ENCODE results near the gene NPRL2. TPM values are rescaled to one million over a fixed set of nuclear protein-coding genes. Genes with fewer than 3 reads are reported as not detected.

Gene NPRL2
- total and polyA plus RNA-seq, 2 of the 13 experiments (the other 11 are each of a cell fraction or from before 2014, with no cell fraction given): 30.6 to 51.4 TPM

DNA sequence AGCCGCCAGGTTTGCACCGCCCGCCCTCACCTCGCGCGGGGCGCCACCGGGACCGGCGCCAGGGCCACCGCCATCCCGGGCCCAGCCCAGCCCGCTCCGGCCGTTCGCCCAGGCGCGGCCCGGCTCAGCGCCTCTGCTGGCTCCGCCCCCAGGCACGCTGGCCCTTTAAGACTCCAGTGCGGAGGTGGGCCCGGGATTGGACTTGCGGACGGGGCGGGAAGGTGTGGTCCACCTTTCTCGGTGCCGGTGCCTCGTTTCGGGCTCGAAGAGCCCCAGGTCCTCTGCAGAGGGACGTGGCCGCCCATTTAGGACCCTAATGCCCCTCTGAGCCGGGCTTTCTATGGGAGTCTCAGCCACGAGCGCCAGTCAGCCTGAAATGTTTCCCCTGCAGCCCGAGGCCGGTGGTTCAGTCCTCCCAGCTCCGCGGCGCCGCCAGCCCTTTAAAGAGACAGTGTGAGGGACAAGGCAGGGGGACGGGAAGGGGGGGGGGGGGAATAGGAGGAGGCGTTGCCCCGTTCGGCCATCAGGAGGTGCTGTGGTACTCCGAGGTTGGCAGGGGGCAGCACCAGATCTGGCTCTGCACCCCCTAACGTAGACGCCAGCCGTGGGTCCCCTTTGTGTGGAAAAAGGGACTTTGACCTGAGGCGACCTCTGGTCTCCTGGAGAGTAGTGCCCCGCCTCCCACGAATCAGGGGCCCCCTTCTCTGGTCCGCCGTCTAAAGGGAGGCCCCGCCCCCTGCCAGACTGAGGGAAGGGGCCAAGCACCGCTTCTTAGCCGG lies 29.1 kb downstream of the NPRL2 start (continued):
- TF ChIP-seq, protein P1, sequence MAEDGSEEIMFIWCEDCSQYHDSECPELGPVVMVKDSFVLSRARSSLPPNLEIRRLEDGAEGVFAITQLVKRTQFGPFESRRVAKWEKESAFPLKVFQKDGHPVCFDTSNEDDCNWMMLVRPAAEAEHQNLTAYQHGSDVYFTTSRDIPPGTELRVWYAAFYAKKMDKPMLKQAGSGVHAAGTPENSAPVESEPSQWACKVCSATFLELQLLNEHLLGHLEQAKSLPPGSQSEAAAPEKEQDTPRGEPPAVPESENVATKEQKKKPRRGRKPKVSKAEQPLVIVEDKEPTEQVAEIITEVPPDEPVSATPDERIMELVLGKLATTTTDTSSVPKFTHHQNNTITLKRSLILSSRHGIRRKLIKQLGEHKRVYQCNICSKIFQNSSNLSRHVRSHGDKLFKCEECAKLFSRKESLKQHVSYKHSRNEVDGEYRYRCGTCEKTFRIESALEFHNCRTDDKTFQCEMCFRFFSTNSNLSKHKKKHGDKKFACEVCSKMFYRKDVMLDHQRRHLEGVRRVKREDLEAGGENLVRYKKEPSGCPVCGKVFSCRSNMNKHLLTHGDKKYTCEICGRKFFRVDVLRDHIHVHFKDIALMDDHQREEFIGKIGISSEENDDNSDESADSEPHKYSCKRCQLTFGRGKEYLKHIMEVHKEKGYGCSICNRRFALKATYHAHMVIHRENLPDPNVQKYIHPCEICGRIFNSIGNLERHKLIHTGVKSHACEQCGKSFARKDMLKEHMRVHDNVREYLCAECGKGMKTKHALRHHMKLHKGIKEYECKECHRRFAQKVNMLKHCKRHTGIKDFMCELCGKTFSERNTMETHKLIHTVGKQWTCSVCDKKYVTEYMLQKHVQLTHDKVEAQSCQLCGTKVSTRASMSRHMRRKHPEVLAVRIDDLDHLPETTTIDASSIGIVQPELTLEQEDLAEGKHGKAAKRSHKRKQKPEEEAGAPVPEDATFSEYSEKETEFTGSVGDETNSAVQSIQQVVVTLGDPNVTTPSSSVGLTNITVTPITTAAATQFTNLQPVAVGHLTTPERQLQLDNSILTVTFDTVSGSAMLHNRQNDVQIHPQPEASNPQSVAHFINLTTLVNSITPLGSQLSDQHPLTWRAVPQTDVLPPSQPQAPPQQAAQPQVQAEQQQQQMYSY (CRISPR knock-in tag; IDR thresholded peaks at IDR 0.05): peak; percentile 25; the same call in 1 of the 2 replicates
- TF ChIP-seq THYN1 (CRISPR knock-in tag; IDR thresholded peaks at IDR 0.05; ENCODE audit: borderline replicate concordance, low read depth) (no peak), RBM39 (IDR thresholded peaks at IDR 0.05; ENCODE audit: low read depth, low read length, poor library complexity, severe bottlenecking) (peak; percentile 19), EZH2 (conservative IDR thresholded peaks at IDR 0.05; ENCODE audit: low read depth, low read length) (no peak), HCFC1 (IDR thresholded peaks at IDR 0.05; ENCODE audit: low read depth, low read length) (no peak; the same call in 1 of the 2 replicates), PHF21A (CRISPR knock-in tag; IDR thresholded peaks at IDR 0.05) (peak; percentile 77), ONECUT2 (CRISPR knock-in tag; IDR thresholded peaks at IDR 0.05) (no peak), PPARG (CRISPR knock-in tag; conservative IDR thresholded peaks at IDR 0.05) (peak; percentile 12; the same call in 1 of the 2 replicates), ZNF850 (CRISPR knock-in tag; conservative IDR thresholded peaks at IDR 0.05) (no peak), NBN (conservative IDR thresholded peaks at IDR 0.05) (no peak), BCL6 (CRISPR knock-in tag; IDR thresholded peaks at IDR 0.05) (peak; percentile 49; the same call in 1 of the 2 replicates)
- TF ChIP-seq, protein P2, sequence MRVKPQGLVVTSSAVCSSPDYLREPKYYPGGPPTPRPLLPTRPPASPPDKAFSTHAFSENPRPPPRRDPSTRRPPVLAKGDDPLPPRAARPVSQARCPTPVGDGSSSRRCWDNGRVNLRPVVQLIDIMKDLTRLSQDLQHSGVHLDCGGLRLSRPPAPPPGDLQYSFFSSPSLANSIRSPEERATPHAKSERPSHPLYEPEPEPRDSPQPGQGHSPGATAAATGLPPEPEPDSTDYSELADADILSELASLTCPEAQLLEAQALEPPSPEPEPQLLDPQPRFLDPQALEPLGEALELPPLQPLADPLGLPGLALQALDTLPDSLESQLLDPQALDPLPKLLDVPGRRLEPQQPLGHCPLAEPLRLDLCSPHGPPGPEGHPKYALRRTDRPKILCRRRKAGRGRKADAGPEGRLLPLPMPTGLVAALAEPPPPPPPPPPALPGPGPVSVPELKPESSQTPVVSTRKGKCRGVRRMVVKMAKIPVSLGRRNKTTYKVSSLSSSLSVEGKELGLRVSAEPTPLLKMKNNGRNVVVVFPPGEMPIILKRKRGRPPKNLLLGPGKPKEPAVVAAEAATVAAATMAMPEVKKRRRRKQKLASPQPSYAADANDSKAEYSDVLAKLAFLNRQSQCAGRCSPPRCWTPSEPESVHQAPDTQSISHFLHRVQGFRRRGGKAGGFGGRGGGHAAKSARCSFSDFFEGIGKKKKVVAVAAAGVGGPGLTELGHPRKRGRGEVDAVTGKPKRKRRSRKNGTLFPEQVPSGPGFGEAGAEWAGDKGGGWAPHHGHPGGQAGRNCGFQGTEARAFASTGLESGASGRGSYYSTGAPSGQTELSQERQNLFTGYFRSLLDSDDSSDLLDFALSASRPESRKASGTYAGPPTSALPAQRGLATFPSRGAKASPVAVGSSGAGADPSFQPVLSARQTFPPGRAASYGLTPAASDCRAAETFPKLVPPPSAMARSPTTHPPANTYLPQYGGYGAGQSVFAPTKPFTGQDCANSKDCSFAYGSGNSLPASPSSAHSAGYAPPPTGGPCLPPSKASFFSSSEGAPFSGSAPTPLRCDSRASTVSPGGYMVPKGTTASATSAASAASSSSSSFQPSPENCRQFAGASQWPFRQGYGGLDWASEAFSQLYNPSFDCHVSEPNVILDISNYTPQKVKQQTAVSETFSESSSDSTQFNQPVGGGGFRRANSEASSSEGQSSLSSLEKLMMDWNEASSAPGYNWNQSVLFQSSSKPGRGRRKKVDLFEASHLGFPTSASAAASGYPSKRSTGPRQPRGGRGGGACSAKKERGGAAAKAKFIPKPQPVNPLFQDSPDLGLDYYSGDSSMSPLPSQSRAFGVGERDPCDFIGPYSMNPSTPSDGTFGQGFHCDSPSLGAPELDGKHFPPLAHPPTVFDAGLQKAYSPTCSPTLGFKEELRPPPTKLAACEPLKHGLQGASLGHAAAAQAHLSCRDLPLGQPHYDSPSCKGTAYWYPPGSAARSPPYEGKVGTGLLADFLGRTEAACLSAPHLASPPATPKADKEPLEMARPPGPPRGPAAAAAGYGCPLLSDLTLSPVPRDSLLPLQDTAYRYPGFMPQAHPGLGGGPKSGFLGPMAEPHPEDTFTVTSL (CRISPR knock-in tag; IDR thresholded peaks at IDR 0.05; ENCODE audit: borderline replicate concordance): no peak
- TF ChIP-seq, protein P3, sequence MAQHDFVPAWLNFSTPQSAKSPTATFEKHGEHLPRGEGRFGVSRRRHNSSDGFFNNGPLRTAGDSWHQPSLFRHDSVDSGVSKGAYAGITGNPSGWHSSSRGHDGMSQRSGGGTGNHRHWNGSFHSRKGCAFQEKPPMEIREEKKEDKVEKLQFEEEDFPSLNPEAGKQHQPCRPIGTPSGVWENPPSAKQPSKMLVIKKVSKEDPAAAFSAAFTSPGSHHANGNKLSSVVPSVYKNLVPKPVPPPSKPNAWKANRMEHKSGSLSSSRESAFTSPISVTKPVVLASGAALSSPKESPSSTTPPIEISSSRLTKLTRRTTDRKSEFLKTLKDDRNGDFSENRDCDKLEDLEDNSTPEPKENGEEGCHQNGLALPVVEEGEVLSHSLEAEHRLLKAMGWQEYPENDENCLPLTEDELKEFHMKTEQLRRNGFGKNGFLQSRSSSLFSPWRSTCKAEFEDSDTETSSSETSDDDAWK (CRISPR knock-in tag; IDR thresholded peaks at IDR 0.05): no peak
- TF ChIP-seq, protein P4, sequence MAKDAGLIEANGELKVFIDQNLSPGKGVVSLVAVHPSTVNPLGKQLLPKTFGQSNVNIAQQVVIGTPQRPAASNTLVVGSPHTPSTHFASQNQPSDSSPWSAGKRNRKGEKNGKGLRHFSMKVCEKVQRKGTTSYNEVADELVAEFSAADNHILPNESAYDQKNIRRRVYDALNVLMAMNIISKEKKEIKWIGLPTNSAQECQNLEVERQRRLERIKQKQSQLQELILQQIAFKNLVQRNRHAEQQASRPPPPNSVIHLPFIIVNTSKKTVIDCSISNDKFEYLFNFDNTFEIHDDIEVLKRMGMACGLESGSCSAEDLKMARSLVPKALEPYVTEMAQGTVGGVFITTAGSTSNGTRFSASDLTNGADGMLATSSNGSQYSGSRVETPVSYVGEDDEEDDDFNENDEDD (CRISPR knock-in tag; IDR thresholded peaks at IDR 0.05; ENCODE audit: borderline replicate concordance): 0 out of 2 replicates have a peak, but pooled peaks have one; percentile 2
- TF ChIP-seq, protein P5, sequence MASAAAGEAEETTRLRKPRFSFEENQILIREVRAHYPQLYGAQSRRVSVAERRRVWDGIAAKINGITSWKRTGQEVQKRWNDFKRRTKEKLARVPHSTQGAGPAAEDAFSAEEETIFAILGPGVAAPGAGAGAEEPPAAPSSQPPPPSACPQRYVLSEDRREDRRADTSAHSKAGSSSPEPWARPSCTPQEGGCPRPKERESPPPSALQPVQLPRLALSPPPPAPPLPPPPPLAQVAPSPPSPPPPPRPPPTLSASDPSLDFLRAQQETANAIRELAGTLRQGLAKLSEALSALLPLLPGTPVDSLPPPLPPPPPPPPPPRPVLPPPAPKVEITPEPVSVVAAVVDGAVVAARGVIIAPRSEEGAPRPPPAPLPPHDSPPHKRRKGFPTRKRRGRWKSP (CRISPR knock-in tag; IDR thresholded peaks at IDR 0.05): 0 out of 2 replicates have a peak, but pooled peaks have one; percentile 36

Data from HepG2 (cell line).